Stimulated activated CD8-positive, alpha-beta memory T cell treated with anti-CD3 and anti-CD28 coated beads, Interleukin-4, amount 100 ng/mL, for 24 hours (primary cell): ENCODE results near the gene DCLK1.
"Not testable (repeated sequence)": the region's sequence is repeated elsewhere in the genome, so short reads cannot be mapped to it uniquely, and the experiment has no call there.

ENCODE experiments used
- DNase-seq: peaks from one replicate; pipeline ENCODE4 v3.0.0-alpha.2; 2020; ENCODE audit warnings: low read depth

DCLK1 gene

GRCh38 chr13:36084131-36084530 lies 47.1 kb downstream of the DCLK1 start:
- no peak for DNase-seq

GRCh38 chr13:36082806-36083205 lies 48.4 kb downstream of the DCLK1 start:
- DNase-seq = no peak

- DNase-seq = no peak
Measured at GRCh38 chr13:36082396-36082795, 48.8 kb downstream of the DCLK1 start.

DNA sequence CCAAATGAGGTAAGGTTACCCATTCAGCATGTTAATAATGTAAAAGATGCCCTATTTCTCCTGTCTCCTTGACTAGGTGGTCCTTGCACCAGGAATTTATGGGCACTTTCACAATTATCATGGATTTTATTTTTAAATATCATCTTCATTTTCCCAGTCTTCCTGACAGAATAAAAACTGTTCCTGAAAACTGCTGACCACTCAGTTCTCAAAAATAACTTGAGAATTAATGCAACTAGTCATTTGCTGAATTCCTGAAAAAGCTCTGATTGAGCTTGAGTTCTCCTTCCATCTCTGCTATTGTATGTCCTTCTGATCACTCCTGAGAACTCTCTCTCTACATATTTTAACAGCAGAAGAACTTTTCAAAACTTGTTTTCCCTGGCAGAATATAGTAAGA lies 55.0 kb downstream of the DCLK1 start:
- no peak for DNase-seq

DNA sequence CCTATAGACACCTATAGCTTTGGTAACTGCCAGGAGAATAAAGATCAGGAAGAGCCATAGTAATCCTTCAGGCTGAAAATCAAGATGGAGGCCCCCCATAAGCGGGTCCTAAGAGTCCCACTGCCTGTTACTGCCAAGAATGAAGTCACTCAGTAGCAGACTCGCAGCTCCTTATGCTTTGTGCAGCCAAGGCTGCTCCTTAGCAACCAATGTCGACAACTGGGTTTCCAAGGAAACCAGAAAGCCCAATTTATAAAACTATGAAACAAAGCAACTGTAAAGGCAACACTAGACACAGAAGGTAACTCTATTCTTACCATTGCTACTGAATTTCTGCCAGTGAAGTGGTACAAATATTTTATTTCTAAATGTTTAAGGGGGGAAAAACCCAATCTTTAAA lies 56.5 kb downstream of the DCLK1 start:
- DNase-seq = no peak

DNA sequence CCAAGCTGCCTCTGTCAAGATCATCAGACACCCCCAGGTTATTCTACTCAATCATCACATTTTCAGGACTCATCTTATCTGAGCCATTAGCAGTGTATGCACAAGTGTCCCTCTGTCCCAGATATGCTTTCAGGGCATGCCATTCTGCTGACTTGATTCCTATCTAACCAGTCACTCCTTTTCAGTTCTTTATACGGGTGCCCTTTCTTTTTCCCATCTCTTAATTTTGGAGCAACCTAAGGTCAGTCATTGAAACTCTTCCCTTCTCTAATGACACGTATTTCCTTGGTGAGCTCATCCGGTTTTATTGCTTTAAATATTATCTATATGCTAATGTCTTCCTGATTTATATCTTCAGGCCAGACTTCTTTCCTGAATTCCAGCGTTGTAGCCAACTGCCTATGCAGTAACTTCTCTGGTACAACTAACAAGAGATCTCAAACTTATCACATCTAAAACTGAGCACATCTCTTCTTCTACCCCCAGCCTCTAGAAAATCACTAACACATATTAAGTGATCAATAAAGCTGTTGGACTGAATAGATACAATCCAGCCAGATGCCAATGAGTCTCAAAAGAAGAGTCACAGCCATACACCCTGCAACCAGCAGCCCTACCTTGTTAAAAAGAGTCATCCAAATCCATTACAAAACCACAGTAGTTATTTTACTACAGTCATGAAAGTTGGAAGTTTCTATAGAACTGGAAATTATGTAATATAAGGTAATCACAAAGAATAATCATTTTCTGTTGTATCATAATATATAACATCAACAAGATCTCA lies 58.8 kb downstream of the DCLK1 start:
- DNase-seq = no peak

DNA sequence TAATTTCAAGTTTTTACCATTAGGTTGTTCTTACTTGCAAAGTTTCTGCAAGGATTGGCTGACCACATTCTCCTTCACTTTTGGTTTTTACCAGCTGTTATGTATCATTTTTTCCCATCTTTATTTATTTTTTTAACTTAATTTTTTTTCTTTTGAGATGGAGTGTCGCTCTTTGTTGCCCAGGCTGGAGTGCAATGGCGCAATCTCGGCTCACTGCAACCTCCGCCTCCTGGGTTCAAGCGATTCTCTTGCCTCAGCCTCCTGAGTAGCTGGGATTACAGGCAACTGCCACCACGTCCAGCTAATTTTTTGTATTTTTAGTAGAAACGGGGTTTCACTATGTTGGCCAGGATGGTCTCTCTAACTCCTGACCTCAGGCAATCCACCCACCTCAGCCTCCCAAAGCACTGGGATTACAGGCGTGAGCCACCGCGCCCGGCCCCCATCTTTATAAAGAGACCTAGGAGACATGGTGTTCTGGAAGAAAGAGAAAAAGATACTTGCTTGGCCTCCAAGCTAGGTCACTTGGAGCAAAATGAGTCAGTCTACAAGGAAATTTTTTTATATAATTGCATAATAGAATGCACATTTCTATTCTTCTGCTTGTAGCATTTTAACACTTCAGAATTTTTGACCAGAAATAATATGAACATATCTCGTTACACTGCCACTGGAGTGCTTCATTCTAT lies 60.5 kb downstream of the DCLK1 start:
- not testable (repeated sequence) for DNase-seq

DNA sequence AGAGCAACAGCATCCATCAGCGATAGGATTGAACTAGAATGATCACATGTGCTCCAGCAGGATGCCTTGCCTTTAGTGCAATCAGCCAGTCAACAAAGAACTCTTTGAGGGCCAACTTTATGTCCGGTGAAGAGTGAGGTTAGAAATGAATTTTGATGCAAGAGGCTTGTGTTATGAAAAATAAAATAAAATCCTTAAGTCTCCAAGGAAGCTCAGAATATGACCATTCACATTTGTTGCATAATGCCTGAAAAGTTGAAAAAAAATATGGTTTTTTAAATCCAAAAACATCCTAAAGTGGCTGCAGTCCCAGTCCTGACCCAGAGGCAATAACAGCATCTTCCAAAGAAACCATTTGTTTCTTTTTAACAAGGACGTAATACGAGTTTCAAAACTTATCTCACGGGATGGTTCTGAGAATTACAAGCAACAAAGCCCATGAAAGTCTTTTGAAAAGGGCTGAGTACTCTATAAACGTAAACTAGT lies 61.3 kb downstream of the DCLK1 start:
- no peak for DNase-seq

DNA sequence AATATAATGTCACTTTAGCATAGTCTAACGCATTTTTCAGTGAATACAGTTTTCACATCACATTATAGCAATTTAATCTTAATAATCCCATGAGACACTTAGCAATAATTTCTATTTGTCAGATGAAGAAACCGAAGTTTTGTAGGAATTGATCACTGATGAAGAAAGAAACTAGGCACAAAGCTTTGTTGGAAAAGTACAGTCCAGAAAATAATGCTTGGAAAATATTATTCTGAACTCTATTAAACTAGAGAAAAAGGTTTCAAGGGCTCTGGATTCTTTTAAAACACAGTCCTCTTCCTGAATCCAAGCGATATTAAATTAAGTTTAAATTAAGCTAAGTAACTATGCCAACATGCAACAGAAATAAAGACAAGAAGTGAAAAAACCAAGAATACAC lies 62.2 kb downstream of the DCLK1 start:
- no peak for DNase-seq

DNA sequence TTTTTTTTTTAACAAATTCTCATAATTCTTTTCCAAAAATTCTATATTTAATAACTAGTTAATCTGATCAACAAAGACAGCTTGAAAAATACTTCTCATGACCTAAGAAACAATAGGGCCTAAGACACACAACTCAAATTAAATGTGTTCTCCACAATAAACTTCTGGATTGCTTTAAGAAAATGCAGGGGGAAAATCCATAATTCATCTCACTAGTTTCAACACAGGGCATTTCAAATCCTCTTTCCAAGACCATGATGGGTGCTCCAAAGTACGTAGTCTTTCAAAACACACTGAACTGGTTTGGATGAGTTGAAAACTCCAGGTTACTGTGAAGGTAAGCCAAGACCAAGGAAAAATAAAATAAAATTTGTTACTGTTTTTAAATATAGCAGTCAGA lies 62.6 kb downstream of the DCLK1 start:
- DNase-seq = no peak

GRCh38 chr13:36067746-36068381 lies 63.3 kb downstream of the DCLK1 start:
- no peak for DNase-seq

DNA sequence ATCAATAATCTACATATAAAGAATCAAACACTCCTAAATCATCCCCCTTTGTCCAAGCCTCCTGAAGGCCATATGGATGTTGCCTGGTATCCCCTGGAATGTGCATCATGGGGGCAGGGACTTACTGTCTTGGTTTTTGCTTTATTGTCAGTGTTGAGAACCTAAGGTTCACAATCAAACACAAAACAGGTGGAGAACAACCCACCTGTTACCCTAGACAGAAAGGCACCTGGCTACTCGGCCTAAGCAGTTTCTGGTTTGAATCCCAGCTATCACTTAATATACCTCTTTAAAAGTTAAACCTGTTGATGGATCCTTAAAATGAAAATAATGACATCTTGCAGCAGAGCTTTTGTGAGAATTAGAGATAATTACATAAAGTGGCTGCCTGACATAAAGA lies 68.9 kb downstream of the DCLK1 start:
- no peak for DNase-seq

DNA sequence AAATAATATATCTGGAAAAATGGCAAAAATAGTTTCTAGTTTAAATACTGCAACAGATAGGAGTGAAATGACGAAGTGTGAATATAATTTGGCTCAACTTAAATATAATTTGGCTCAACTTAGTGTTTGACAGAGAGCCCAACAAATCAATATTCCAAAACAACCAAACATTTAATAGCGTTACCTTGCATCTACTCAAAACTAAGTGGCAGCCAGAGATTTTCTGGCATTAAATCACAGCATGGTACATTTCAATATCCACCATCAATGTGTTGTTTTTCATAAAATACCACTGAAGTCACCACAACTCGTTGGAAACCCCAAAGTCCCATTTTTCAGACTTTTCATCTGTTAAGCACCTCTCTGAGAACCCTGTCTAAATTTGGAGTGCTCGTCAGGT lies 69.6 kb downstream of the DCLK1 start:
- DNase-seq = no peak

DNA sequence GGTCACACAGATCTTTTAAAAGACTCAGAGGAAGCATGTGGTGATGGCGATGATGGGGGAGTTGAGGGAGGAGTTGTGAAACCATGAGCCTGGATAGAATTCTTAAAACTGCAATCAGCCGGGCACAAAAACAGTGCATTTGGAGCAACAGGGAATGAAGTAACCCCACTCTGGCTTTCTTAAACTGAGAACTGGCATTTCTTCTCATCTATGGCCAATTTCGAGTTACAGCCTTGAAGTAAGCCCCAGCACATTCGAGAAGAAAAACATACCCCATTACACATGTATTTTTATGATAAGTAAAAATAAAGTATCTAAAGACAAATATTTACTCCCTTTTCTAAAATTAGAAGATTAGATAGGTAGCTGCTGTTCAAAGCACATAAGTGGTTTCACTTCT lies 70.1 kb downstream of the DCLK1 start:
- no peak for DNase-seq

DNA sequence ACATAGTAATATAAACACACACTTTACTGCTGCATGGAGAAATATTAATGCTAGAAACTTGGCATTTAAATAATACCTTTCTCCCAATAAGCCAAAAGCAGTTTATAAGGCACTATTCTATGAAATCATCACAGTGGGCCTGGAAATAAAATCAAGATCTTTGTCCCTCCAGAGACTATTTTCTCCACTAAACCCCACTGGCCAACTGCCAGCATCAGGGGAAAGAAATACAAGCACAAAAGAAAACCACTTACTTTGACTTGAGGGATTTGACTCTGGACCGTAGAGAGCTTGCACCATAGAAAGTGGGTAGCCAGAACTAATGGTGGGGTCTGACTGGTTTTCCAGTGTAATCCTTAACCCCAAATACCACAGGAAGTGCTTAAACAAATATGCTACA lies 71.9 kb downstream of the DCLK1 start:
- DNase-seq = no peak

- DNase-seq = no peak
Measured at GRCh38 chr13:36058116-36058515, 73.1 kb downstream of the DCLK1 start.

- DNase-seq = no peak
Measured at GRCh38 chr13:36057547-36057946, 73.6 kb downstream of the DCLK1 start.

GRCh38 chr13:36057041-36057440 lies 74.1 kb downstream of the DCLK1 start:
- DNase-seq = no peak

- no peak for DNase-seq
Measured at GRCh38 chr13:36055366-36055765, 75.8 kb downstream of the DCLK1 start.

GRCh38 chr13:36054041-36054440 lies 77.1 kb downstream of the DCLK1 start:
- no peak for DNase-seq

DNA sequence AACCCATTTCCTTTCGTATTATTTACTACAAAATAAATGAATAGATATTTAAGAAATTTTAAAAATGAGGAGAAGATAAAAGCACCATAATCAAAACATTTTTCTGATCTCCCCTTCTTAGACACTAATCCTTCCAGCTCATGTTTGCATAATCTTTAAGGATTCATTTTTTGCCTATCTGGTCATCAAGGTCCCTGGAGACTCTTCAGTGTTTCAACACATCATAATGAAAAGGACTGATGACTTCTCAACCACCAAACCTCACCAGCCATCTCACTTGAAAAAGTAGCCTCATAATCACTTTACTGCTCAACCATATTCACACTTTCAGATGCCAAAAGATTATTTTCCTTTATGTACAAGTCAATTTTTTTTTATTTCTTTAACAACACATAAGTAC lies 80.1 kb downstream of the DCLK1 start:
- DNase-seq = no peak

DNA sequence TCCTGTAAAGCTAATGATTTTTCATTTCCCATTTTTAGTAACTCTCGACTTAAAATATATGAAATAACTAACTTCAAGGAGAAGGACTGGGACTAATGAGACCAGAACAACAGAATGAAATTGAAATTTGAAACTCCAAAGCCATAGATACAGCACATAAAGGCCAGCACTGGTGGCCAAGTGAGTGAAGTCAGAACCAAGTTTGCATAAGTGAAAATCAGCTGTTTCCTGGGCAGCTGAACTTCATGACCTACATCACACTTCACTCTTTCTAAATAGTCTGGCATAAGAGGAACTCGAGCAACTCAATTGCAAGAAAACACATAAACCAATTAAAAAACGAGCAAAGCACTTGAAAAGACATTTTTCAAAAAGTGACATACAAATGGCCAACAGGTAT lies 84.5 kb downstream of the DCLK1 start:
- DNase-seq = no peak
